Endometrial microvascular endothelial cells (primary cell): Measurements from ENCODE around the gene BACH1. TPM values are rescaled to one million over a fixed set of nuclear protein-coding genes. Genes with fewer than 3 reads are reported as not detected.

ENCODE experiments used
- in situ Hi-C: cut with HindIII; loops from 2 replicates; pipeline ENCODE4 v1.10.0; 2017; ENCODE audit warnings: low sequenced_read_pairs, low pct_unique_long_range_greater_than_20kb; ENCODE audit errors: inconsistent ontology term
- total RNA-seq: library from RNA; depleted of rRNA; stranded (reverse); fragments of >200 nt; gene quantifications from one replicate; pipeline ENCODE4 v1.2.3, GENCODE V29; 2015; ENCODE audit errors: inconsistent ontology term

BACH1 gene
- total RNA-seq, 1 donor from 2014 or later: 11.5 TPM

- in situ Hi-C loops: no loop called here
These were observed 10.5 kb upstream of the BACH1 start for GRCh38 chr21:29288239-29288638.

- in situ Hi-C loops: no loop called here
These were observed 9.4 kb upstream of the BACH1 start for GRCh38 chr21:29289317-29289716.

GRCh38 chr21:29290240-29290639 is 8.5 kb upstream of the BACH1 start:
- in situ Hi-C loops: no loop called here

GRCh38 chr21:29293495-29293894 is 5.2 kb upstream of the BACH1 start:
- in situ Hi-C loops: no loop called here

GRCh38 chr21:29295066-29295650 is 3.6 kb upstream of the BACH1 start:
- in situ Hi-C loops: no loop called here

- in situ Hi-C loops: no loop called here
These were observed 2.3 kb upstream of the BACH1 start for GRCh38 chr21:29296446-29296845.

GRCh38 chr21:29297483-29298347 is 1.0 kb upstream of the BACH1 start:
- in situ Hi-C loops: no loop called here

- in situ Hi-C loops: no loop called here
These were observed 559 bp downstream of the BACH1 start for GRCh38 chr21:29299046-29299915.

GRCh38 chr21:29299916-29300806 is 1.4 kb downstream of the BACH1 start:
- in situ Hi-C loops: no loop called here

- in situ Hi-C loops: no loop called here
These were observed 2.1 kb downstream of the BACH1 start for GRCh38 chr21:29300807-29301138.

- in situ Hi-C loops: no loop called here
These were observed 3.0 kb downstream of the BACH1 start for GRCh38 chr21:29301691-29302090.

- in situ Hi-C loops: no loop called here
These were observed 3.7 kb downstream of the BACH1 start for GRCh38 chr21:29302359-29302875.

- in situ Hi-C loops: no loop called here
These were observed 4.6 kb downstream of the BACH1 start for GRCh38 chr21:29303288-29303687.

- in situ Hi-C loops: no loop called here
These were observed 5.9 kb downstream of the BACH1 start for GRCh38 chr21:29304597-29304996.

GRCh38 chr21:29305068-29305467 is 6.3 kb downstream of the BACH1 start:
- in situ Hi-C loops: no loop called here

GRCh38 chr21:29305561-29305960 is 6.8 kb downstream of the BACH1 start:
- in situ Hi-C loops: no loop called here

GRCh38 chr21:29306920-29307319 is 8.2 kb downstream of the BACH1 start:
- in situ Hi-C loops: no loop called here

GRCh38 chr21:29307718-29308455 is 9.2 kb downstream of the BACH1 start:
- in situ Hi-C loops: no loop called here
